GM19324 (cell line): Measurements from ENCODE around the gene PRRC2A.

ENCODE experiments used
- ATAC-seq: cut with Tn5 transposase; IDR thresholded peaks from one replicate; pipeline ENCODE4 v1.9.1; 2021; ENCODE audit warnings: mild to moderate bottlenecking, moderate library complexity; ENCODE audit not compliant: unreplicated experiment, low FRiP score

The PRRC2A gene

GRCh38 chr6:31621991-31622390, 1.5 kb downstream of the PRRC2A start:
- ATAC-seq, result no peak

GRCh38 chr6:31622684-31623091, 2.2 kb downstream of the PRRC2A start:
- no peak for ATAC-seq

- ATAC-seq, result no peak
These were observed 3.6 kb downstream of the PRRC2A start for GRCh38 chr6:31624070-31624469.

DNA sequence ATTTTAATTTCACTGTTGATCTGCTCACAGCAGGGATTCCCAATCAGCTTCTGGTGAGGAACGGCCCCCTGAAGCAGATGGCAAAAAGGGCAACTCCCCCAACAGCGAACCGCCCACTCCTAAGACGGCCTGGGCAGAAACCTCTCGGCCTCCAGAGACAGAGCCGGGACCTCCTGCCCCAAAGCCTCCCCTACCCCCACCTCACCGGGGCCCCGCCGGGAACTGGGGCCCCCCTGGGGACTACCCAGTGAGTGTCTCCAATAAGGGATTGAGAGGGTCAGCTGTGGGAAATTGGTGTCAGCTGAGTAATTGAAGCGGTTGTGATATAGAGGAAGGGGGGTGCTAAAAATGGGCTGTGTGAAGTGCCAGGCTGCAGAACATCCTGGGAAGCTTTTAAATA, 6.4 kb downstream of the PRRC2A start:
- no peak for ATAC-seq

DNA sequence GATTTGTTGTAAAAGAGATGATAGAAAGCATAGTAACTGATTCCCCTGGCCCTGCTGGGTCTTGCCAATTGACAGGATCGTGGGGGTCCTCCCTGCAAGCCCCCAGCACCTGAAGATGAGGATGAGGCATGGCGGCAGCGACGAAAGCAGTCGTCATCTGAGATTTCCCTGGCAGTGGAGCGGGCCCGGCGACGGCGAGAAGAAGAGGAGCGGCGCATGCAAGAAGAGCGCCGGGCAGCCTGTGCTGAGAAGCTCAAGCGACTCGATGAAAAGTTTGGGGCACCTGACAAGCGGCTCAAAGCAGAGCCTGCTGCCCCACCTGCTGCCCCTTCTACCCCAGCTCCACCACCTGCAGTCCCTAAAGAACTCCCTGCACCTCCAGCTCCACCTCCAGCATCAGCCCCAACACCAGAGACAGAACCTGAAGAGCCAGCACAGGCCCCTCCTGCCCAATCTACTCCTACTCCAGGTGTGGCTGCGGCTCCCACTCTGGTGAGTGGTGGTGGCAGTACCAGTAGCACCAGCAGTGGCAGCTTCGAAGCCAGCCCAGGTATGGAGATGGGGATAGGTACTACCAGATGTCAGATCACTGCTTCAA, 7.3 kb downstream of the PRRC2A start:
- ATAC-seq, result no peak

GRCh38 chr6:31629014-31629413, 8.5 kb downstream of the PRRC2A start:
- no peak for ATAC-seq

- ATAC-seq, result no peak
These were observed 9.8 kb downstream of the PRRC2A start for GRCh38 chr6:31630177-31630934.

GRCh38 chr6:31631209-31631608, 10.7 kb downstream of the PRRC2A start:
- ATAC-seq, result no peak

DNA sequence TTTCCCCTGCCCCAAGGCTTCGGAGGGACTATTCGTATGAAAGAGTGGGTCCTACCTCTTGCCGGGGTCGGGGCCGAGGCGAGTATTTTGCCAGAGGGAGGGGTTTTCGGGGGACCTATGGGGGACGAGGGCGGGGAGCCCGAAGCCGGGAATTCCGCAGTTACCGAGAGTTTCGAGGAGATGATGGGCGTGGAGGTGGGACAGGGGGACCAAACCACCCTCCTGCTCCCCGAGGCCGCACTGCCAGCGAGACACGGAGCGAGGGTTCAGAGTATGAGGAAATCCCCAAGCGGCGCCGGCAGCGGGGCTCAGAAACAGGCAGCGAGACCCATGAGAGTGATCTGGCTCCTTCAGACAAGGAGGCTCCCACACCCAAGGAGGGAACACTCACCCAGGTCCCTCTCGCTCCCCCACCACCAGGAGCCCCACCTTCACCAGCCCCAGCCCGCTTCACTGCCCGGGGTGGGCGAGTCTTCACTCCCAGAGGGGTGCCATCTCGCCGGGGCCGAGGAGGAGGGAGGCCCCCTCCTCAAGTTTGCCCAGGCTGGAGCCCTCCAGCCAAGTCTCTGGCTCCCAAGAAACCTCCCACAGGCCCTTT, 11.3 kb downstream of the PRRC2A start:
- ATAC-seq, result no peak

DNA sequence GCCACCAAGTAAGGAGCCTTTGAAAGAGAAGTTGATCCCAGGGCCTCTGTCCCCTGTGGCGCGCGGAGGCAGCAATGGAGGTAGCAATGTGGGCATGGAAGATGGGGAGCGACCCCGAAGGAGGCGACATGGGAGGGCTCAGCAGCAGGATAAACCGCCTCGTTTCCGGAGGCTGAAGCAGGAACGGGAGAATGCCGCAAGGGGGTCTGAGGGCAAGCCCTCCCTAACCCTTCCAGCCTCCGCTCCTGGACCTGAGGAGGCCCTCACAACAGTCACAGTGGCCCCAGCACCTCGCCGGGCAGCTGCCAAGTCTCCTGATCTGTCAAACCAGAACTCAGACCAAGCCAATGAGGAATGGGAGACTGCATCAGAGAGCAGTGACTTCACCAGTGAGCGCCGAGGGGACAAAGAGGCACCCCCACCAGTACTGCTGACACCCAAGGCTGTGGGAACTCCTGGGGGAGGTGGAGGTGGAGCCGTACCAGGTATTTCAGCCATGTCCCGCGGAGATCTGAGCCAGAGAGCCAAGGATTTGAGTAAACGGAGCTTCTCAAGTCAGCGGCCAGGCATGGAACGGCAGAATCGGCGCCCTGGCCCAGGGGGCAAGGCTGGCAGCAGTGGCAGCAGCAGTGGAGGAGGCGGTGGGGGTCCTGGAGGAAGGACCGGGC, 11.9 kb downstream of the PRRC2A start:
- ATAC-seq, result no peak

GRCh38 chr6:31633447-31633846, 12.9 kb downstream of the PRRC2A start:
- ATAC-seq, result no peak

GRCh38 chr6:31634131-31634530, 13.6 kb downstream of the PRRC2A start:
- no peak for ATAC-seq

DNA sequence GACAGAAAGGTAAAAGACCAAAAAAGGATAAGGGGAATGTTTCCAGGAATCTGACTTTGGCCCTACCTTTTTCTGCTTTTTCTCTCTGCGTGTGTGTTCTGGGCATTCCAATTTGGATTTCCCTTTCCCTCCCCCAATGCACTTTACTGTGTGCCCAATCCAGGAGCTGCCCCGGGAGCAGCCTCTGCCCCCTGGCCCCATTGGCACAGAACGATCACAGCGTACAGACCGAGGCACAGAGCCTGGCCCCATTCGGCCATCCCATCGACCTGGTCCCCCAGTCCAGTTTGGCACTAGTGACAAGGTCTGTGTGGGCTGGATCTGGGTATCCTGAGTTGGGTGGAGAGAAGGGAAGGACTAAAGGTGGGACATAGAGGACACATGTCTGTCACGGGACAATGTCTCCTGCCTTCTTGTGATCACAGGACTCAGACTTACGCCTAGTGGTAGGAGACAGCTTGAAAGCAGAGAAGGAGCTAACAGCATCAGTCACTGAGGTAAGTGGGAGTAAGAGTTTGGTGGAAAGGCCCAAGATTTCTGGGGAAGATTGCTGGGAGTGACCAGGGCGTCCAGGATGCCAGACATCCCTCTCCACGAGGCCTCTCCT, 14.6 kb downstream of the PRRC2A start:
- no peak for ATAC-seq

- ATAC-seq, result no peak
These were observed 16.4 kb downstream of the PRRC2A start for GRCh38 chr6:31636698-31637596.

DNA sequence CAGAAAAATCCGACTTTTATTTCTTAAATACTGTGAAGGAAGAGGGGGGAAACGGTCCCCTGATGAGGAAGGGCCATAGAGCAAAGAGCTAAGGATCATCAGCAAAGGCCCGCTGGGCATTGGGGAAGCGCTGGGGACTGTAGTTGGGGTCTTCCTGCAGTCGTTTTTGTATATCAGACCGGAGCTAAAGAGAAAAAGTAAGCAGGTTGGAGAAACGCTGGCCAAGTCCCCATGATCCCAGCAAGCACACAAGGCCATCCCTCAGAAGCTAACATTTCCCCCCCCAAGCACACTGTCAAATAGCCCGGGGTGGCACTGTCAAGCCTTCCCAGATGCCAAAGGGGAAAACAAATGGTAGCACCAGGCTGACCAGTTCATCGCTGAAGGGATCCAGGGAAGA, 18.5 kb downstream of the PRRC2A start:
- ATAC-seq, result no peak

DNA sequence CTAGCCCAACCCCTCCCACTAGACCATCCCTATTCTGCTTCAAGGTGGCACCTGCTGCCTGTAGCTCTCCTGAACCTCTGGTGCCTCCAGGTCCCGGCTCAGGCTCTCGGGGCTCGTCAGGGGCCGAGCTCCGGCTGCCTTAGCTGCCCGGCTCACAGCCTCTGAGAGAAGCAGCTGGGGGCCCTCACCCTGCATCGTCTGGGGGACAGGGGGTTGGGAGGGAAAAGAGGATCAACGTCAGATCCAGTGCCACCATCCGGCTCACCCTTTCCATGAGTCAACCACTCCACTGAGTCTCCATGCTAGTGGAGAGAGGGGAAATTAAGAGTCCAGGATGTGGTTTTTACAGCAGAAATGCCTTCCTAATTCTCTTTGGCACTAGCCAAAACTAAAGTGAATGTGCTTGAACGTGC, 18.9 kb downstream of the PRRC2A start:
- ATAC-seq, result no peak

GRCh38 chr6:31640612-31641011, 20.1 kb downstream of the PRRC2A start:
- no peak for ATAC-seq

- ATAC-seq, result no peak
These were observed 20.9 kb downstream of the PRRC2A start for GRCh38 chr6:31641370-31641769.

DNA sequence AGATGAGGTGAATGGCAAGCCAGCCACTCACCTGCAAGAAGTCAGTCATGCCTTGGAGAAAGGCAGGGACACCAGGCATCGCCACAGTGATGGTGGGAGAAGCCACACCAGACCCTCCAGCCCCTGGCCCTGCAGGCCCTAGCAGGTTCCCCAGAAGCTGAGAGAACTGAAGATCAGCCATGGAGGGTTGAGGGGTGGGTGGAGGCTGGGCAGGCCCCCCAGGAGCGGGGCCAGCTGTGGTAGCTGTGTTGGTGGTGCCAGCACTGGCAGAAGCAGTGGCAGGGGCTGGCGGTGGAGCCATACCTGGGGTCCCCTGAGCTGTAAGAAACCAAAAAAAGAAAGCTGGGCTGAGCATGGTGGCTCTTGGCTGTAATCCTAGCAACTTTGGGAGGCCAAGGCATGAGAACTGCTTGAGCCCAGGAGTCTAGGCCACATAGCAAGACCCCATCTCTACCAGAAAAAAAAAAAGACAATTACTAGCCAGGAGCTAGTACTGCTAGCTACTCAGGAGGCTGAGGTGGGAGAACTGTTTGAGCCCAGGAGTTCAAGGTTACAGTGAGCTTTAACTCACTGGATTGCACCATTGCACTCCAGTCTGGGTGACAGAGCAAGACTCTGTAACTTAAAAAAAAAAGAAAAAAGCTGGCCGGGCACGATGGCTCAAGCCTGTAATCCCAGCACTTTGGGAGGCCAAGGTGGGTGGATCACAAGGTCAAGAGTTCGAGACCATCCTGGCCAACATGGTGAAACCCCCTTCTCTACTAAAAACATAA, 22.5 kb downstream of the PRRC2A start:
- ATAC-seq, result no peak
